SK-N-SH treated with all-trans-retinoic acid at 6 μM for 48 hours (cell line): ENCODE results near the gene DOCK4.

Experiments
- CSDC2 ChIP-seq: fragments of 250-450 bp; sonication (Bioruptor Pico); IDR thresholded peaks from 2 replicates; pipeline ENCODE4 v1.5.0; 2020; ENCODE audit warnings: mild to moderate bottlenecking, moderate library complexity
- ESRRG ChIP-seq: fragments of 250-450 bp; sonication (Bioruptor Pico); IDR thresholded peaks from 2 replicates; pipeline ENCODE4 v1.6.1; 2021; ENCODE audit warnings: mild to moderate bottlenecking
- GLIS3 ChIP-seq: fragments of 250-450 bp; sonication (Bioruptor Pico); IDR thresholded peaks from 2 replicates; pipeline ENCODE4 v1.5.0; 2020; ENCODE audit warnings: mild to moderate bottlenecking, moderate library complexity
- POU6F1 ChIP-seq: fragments of 250-450 bp; sonication (Bioruptor Pico); IDR thresholded peaks from 2 replicates; pipeline ENCODE4 v1.8.0; 2021; ENCODE audit warnings: low read depth, mild to moderate bottlenecking, moderate library complexity, borderline replicate concordance
- RARB ChIP-seq: fragments of 250-450 bp; sonication (Bioruptor Pico); IDR thresholded peaks from 2 replicates; pipeline ENCODE4 v1.8.0; 2021; ENCODE audit warnings: mild to moderate bottlenecking, moderate library complexity
- SNAI2 ChIP-seq: fragments of 250-450 bp; sonication (Bioruptor Pico); IDR thresholded peaks from 2 replicates; pipeline ENCODE4 v1.5.0; 2020; ENCODE audit warnings: mild to moderate bottlenecking, moderate library complexity
- TOX ChIP-seq: fragments of 250-450 bp; sonication (Bioruptor Pico); IDR thresholded peaks from 2 replicates; pipeline ENCODE4 v1.8.0; 2021; ENCODE audit warnings: mild to moderate bottlenecking, moderate library complexity, borderline replicate concordance
- ZFP3 ChIP-seq: fragments of 250-450 bp; sonication (Bioruptor Pico); IDR thresholded peaks from 2 replicates; pipeline ENCODE4 v1.5.0; 2020; ENCODE audit warnings: mild to moderate bottlenecking, moderate library complexity
- ZFP30 ChIP-seq: fragments of 450-650 bp; formaldehyde crosslinking; IDR thresholded peaks from 2 replicates; pipeline ENCODE4 v1.5.0; 2022; ENCODE audit warnings: mild to moderate bottlenecking, moderate library complexity

GRCh38 chr7:112009081-112009480, 197.1 kb downstream of the DOCK4 start:
- TF ChIP-seq POU6F1: no peak
- no peak for TF ChIP-seq RARB
- no peak for TF ChIP-seq ZFP3 (CRISPR knock-in tag)
- TF ChIP-seq CSDC2 (CRISPR knock-in tag): no peak
- no peak for TF ChIP-seq ESRRG (CRISPR knock-in tag)
- TF ChIP-seq TOX (CRISPR knock-in tag): no peak
- TF ChIP-seq SNAI2 (CRISPR knock-in tag): no peak
- TF ChIP-seq ZFP30: no peak
- no peak for TF ChIP-seq GLIS3 (CRISPR knock-in tag)
